K562 (cell line): ENCODE data around the gene KRT16.
"Not testable (repeated sequence)": the region's sequence is repeated elsewhere in the genome, so short reads cannot be mapped to it uniquely, and the experiment has no call there.

Experiments used
- FOXA1 ChIP-seq: fragments of 450-650 bp; IDR thresholded peaks from 2 replicates; pipeline ENCODE4 v1.6.1; 2016; ENCODE audit warnings: mild to moderate bottlenecking, borderline replicate concordance
- MEF2A ChIP-seq: IDR thresholded peaks from 2 replicates; pipeline ENCODE4 v1.6.1; 2011; ENCODE audit warnings: low read depth, mild to moderate bottlenecking, low read length, moderate library complexity; ENCODE audit not compliant: control insufficient read depth
- MTA2 ChIP-seq: fragments of 450-650 bp; IDR thresholded peaks from 2 replicates; pipeline ENCODE4 v1.6.1; 2016; ENCODE audit warnings: low read depth
- NR3C1 ChIP-seq: sonication (generic); formaldehyde crosslinking; IDR thresholded peaks from 2 replicates; pipeline ENCODE4 v1.8.1; 2022; ENCODE audit warnings: missing genetic modification reagents
- SMAD4 ChIP-seq: fragments of 250-450 bp; sonication (Bioruptor Pico); conservative IDR thresholded peaks from 2 replicates; pipeline ENCODE4 v1.8.0; 2021; ENCODE audit warnings: inconsistent platforms, mild to moderate bottlenecking, moderate library complexity
- SNRNP70 ChIP-seq: fragments of 200-400 bp; formaldehyde crosslinking; optimal IDR thresholded peaks from 2 replicates; pipeline ENCODE3; 2017; ENCODE audit warnings: low read depth, low read length
- TAF1 ChIP-seq: IDR thresholded peaks from 2 replicates; pipeline ENCODE4 v1.6.1; 2011; ENCODE audit warnings: mild to moderate bottlenecking, low read length, moderate library complexity; ENCODE audit not compliant: insufficient read depth, control insufficient read depth, severe bottlenecking; ENCODE audit errors: extremely low read depth
- ZNF668 ChIP-seq: fragments of 250-450 bp; sonication (Bioruptor Pico); IDR thresholded peaks from 2 replicates; pipeline ENCODE4 v1.8.0; 2022; ENCODE audit warnings: mild to moderate bottlenecking, inconsistent platforms
- ZZZ3 ChIP-seq: fragments of 450-650 bp; IDR thresholded peaks from 2 replicates; pipeline ENCODE4 v1.6.1; 2016; ENCODE audit warnings: antibody characterized with exemption, mild to moderate bottlenecking, moderate library complexity
- TF ChIP-seq, protein P1 (sequence below), 3 experiments: IDR thresholded peaks in 2 of 3; conservative IDR thresholded peaks in 1 of 3; 2 replicates each; pipeline ENCODE4 v1.5.1; 2011 to 2012; ENCODE audit warnings: low read length in 3 of 3, mild to moderate bottlenecking in 3 of 3, control low read depth in 2 of 3, improper control_type of control experiment in 1 of 3, inconsistent platforms in 1 of 3, low read depth in 1 of 3, mixed read lengths in 1 of 3, moderate library complexity in 1 of 3; ENCODE audit not compliant: insufficient read depth in 2 of 3
- TF ChIP-seq, protein P2 (sequence below): IDR thresholded peaks from 3 replicates; pipeline ENCODE4 v1.6.1; 2011; ENCODE audit warnings: borderline replicate concordance, mild to moderate bottlenecking; ENCODE audit not compliant: insufficient read length, insufficient read depth

DNA sequence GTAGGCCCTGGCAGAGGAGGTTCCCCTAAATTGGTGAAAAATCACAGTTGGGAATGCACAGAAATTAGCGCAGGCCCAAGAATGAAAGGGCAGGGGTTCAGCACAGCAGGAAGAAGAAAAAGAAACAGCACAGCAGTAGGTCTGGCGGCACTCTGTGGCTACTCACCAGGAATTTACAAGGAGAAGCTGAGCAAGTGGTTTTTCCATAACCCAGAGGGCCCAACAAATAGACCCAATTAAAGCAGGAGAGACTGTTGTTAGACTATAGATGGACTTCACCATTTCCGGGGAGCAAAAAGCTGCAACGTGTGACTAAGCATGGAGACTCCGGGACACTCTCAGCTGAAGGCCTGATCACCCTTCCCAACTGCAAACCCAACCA is 14.3 kb upstream of the KRT16 start:
- TF ChIP-seq SMAD4; MEF2A; TAF1; ZZZ3; NR3C1 (CRISPR knock-in tag); SNRNP70; FOXA1; ZNF668 (CRISPR knock-in tag); MTA2: not testable (repeated sequence)
- TF ChIP-seq, protein P1, sequence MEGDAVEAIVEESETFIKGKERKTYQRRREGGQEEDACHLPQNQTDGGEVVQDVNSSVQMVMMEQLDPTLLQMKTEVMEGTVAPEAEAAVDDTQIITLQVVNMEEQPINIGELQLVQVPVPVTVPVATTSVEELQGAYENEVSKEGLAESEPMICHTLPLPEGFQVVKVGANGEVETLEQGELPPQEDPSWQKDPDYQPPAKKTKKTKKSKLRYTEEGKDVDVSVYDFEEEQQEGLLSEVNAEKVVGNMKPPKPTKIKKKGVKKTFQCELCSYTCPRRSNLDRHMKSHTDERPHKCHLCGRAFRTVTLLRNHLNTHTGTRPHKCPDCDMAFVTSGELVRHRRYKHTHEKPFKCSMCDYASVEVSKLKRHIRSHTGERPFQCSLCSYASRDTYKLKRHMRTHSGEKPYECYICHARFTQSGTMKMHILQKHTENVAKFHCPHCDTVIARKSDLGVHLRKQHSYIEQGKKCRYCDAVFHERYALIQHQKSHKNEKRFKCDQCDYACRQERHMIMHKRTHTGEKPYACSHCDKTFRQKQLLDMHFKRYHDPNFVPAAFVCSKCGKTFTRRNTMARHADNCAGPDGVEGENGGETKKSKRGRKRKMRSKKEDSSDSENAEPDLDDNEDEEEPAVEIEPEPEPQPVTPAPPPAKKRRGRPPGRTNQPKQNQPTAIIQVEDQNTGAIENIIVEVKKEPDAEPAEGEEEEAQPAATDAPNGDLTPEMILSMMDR (IDR thresholded peaks at IDR 0.05 in 2 of 3, conservative IDR thresholded peaks at IDR 0.05 in 1 of 3; ENCODE audit: insufficient read depth in 2 of 3, low read depth in 1 of 3, low read length in 3 of 3) = not testable (repeated sequence)
- TF ChIP-seq, protein P2, sequence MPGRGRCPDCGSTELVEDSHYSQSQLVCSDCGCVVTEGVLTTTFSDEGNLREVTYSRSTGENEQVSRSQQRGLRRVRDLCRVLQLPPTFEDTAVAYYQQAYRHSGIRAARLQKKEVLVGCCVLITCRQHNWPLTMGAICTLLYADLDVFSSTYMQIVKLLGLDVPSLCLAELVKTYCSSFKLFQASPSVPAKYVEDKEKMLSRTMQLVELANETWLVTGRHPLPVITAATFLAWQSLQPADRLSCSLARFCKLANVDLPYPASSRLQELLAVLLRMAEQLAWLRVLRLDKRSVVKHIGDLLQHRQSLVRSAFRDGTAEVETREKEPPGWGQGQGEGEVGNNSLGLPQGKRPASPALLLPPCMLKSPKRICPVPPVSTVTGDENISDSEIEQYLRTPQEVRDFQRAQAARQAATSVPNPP = not testable (repeated sequence)
